Keratinocyte (primary cell): ENCODE data around the gene ADAM15.

Experiments used
- CTCF ChIP-seq, 3 experiments: IDR thresholded peaks in 1 of 3; conservative IDR thresholded peaks in 1 of 3; optimal IDR thresholded peaks in 1 of 3; 2 replicates in 2 of 3; 3 replicates in 1 of 3; pipeline versions ENCODE3 to v1.5.1; 2011; ENCODE audit warnings: low read length in 3 of 3, mild to moderate bottlenecking in 3 of 3, moderate library complexity in 2 of 3, control low read depth in 1 of 3, inconsistent platforms in 1 of 3; ENCODE audit not compliant: insufficient read depth in 2 of 3; ENCODE audit errors: extremely low read depth in 1 of 3
- EZH2 ChIP-seq: IDR thresholded peaks from one replicate; pipeline ENCODE4 v1.6.1; 2012; ENCODE audit warnings: inconsistent platforms, mild to moderate bottlenecking, low read length, moderate library complexity

GRCh38 chr1:155086128-155086741, 35.1 kb downstream of the ADAM15 start:
- TF ChIP-seq CTCF (optimal IDR thresholded peaks at IDR 0.05 in 1 of 3, IDR thresholded peaks at IDR 0.05 in 1 of 3, conservative IDR thresholded peaks at IDR 0.05 in 1 of 3; ENCODE audit: extremely low read depth in 1 of 3, insufficient read depth in 2 of 3, low read length in 3 of 3) (peak; percentile 80 to 99 (median 97)), EZH2 (no peak)
